ENCODE data around the gene ABCA13. TPM values are rescaled to one million over a fixed set of nuclear protein-coding genes. Genes with fewer than 3 reads are reported as not detected.
"Not testable (repeated sequence)": the region's sequence is repeated elsewhere in the genome, so short reads cannot be mapped to it uniquely, and the experiment has no call there.

ABCA13 gene
- total RNA-seq, 2 donors from 2014 or later, result not detected

DNA sequence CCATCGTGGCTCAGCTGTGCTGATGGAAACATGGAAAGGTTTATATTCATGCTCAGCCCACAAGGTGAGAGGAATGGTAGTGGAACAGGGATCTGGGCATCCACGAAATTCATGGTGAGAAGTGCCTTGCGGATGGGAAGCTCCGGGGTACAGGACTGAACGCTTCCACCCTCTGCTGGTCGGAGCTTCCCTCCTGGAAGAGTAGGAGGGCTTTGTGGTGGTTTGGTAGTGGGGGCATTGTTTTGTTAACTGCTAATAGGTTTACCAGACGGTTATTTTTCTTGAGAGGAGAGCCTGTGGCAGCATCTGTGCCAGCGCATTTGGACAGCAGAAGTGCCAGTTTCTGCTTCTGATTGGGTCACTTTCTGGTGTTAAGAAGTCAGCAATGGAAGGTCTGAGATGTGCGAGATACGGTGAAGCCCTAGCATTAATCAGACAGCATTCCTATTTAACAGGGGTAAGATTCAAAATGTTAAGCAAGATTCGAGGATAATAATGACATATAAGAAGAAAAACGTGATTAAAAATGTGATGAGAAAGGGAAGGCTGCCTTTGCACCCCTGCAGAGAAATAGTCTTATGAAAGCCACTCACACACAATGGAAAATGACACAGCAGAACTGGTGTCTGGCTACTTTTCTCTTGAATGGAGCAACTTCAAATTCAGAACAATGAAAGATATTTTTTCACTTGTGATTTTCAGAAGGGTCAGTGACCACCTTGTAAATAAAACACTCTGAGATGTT, 17.7 kb downstream of the ABCA13 start:
- no peak for ATAC-seq (replicated peaks)
- H3K36me3 Mint-ChIP-seq (ENCODE audit: low read depth), result no peaks in the 10 kb centered on the region
- H3K27ac Mint-ChIP-seq, result no peak overlapping the region
- peaks cover 7% of the 10 kb centered on the region for H3K27me3 Mint-ChIP-seq
- H3K4me1 Mint-ChIP-seq, result no peaks in the 10 kb centered on the region
- H3K4me3 Mint-ChIP-seq, result no peak overlapping the region
- H3K9me3 Mint-ChIP-seq, result no peaks in the 10 kb centered on the region

DNA sequence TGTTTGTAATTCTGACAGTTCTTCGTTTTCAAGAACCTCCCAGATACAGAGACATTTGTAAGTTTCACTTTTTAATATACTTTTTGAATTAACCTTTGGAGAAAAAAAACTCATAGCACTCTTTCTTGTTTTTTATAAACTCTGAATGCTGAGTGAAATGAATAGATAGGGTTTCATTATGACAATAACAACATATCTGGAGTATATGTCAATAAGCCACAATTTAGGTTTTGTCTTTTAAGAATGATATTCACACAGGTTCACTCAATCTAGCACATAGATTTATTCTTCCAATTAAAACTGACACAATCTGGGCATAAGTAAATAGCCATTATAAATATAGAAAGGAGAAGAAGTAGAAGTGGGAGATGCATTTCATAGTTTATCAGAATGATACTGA, 21.7 kb downstream of the ABCA13 start:
- H3K36me3 Mint-ChIP-seq (ENCODE audit: low read depth), result no peaks in the 10 kb centered on the region
- peaks cover 5% of the 10 kb centered on the region for H3K27me3 Mint-ChIP-seq
- no peak for ATAC-seq (replicated peaks)
- no peaks in the 10 kb centered on the region for H3K4me1 Mint-ChIP-seq
- no peak overlapping the region for H3K4me3 Mint-ChIP-seq
- H3K9me3 Mint-ChIP-seq, result no peaks in the 10 kb centered on the region
- H3K27ac Mint-ChIP-seq, result no peak overlapping the region

DNA sequence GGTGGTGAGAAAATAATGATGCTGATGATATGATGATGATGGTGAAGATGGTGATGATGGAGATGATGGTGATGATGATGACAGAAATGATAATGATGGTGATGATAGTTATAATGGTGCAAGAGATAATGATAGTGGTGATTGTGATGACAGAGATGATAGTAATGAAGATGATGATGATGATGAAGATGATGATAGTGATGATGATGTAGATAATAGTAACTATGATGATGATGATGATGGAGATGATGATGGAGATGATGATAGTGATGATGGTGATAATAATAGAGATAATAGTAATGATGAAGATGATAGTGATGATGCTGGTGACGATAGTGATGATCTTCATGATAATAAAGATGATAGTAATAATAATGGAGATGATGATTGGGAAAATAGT, 22.2 kb downstream of the ABCA13 start:
- H3K4me1 Mint-ChIP-seq, result no peaks in the 10 kb centered on the region
- no peak overlapping the region for H3K27ac Mint-ChIP-seq
- H3K9me3 Mint-ChIP-seq, result no peaks in the 10 kb centered on the region
- H3K36me3 Mint-ChIP-seq (ENCODE audit: low read depth), result no peaks in the 10 kb centered on the region
- no peak for ATAC-seq (replicated peaks)
- peaks cover 5% of the 10 kb centered on the region for H3K27me3 Mint-ChIP-seq
- no peak overlapping the region for H3K4me3 Mint-ChIP-seq

- not testable (repeated sequence) for H3K36me3 Mint-ChIP-seq (ENCODE audit: low read depth); H3K27me3 Mint-ChIP-seq; H3K4me3 Mint-ChIP-seq; H3K27ac Mint-ChIP-seq; H3K4me1 Mint-ChIP-seq; H3K9me3 Mint-ChIP-seq; ATAC-seq (replicated peaks)
Observed at GRCh38 chr7:48200946-48201589, 29.8 kb downstream of the ABCA13 start.

- not testable (repeated sequence) for H3K9me3 Mint-ChIP-seq; H3K36me3 Mint-ChIP-seq (ENCODE audit: low read depth); H3K4me1 Mint-ChIP-seq; H3K4me3 Mint-ChIP-seq; H3K27ac Mint-ChIP-seq; H3K27me3 Mint-ChIP-seq; ATAC-seq (replicated peaks)
Observed at GRCh38 chr7:48202916-48203315, 31.7 kb downstream of the ABCA13 start.

DNA sequence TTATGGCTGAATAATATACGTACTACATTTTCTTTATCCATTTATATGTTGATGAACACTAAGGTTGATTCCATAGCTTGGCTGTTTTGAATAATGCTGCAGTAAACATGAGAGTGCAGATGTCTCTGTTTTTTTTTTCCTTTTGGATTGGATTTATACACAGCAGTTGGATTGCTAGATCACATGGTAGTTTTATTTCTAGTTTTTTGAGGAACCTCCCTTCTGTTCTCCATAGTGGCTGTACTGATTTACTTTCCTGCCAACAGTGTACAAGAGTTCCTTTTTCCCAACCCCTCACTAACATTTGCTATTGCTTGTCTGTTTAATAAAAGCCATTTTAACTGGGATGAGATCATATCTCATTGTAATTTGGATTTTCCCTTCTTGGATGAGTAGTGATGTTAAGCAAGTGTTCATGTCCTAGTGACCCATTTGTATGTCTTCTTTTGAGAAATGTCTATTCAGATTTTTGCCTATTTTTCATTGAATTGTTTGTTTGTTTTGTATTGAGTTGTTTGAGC, 36.0 kb downstream of the ABCA13 start:
- Mint-ChIP-seq H3K27ac (no peak overlapping the region), H3K9me3 (no peaks in the 10 kb centered on the region), H3K36me3 (ENCODE audit: low read depth) (no peaks in the 10 kb centered on the region), H3K4me3 (no peak overlapping the region), H3K27me3 (peaks cover 11% of the 10 kb centered on the region), H3K4me1 (no peaks in the 10 kb centered on the region)
- no peak for ATAC-seq (replicated peaks)

GRCh38 chr7:48209004-48209600, 37.8 kb downstream of the ABCA13 start:
- ATAC-seq (replicated peaks), result no peak

GRCh38 chr7:48213226-48213625, 42.0 kb downstream of the ABCA13 start:
- Mint-ChIP-seq H3K27ac (no peak overlapping the region), H3K27me3 (peaks cover 24% of the 10 kb centered on the region), H3K4me1 (no peaks in the 10 kb centered on the region), H3K9me3 (no peaks in the 10 kb centered on the region), H3K4me3 (no peak overlapping the region), H3K36me3 (ENCODE audit: low read depth) (no peaks in the 10 kb centered on the region)
- ATAC-seq (replicated peaks), result no peak

More at GRCh38 chr7:48209004-48209600, 37.8 kb downstream of the ABCA13 start:
- no peaks in the 10 kb centered on the region for H3K9me3 Mint-ChIP-seq
- H3K4me3 Mint-ChIP-seq, result no peak overlapping the region
- H3K27ac Mint-ChIP-seq, result no peak overlapping the region
- H3K4me1 Mint-ChIP-seq, result no peaks in the 10 kb centered on the region
- peaks cover 11% of the 10 kb centered on the region for H3K27me3 Mint-ChIP-seq
- no peaks in the 10 kb centered on the region for H3K36me3 Mint-ChIP-seq (ENCODE audit: low read depth)

- Mint-ChIP-seq H3K27me3 (peaks cover 16% of the 10 kb centered on the region), H3K36me3 (ENCODE audit: low read depth) (no peaks in the 10 kb centered on the region), H3K27ac (no peak overlapping the region), H3K9me3 (no peaks in the 10 kb centered on the region), H3K4me1 (no peaks in the 10 kb centered on the region), H3K4me3 (no peak overlapping the region)
- ATAC-seq (replicated peaks), result no peak
Observed at GRCh38 chr7:48217266-48217665, 46.0 kb downstream of the ABCA13 start.

DNA sequence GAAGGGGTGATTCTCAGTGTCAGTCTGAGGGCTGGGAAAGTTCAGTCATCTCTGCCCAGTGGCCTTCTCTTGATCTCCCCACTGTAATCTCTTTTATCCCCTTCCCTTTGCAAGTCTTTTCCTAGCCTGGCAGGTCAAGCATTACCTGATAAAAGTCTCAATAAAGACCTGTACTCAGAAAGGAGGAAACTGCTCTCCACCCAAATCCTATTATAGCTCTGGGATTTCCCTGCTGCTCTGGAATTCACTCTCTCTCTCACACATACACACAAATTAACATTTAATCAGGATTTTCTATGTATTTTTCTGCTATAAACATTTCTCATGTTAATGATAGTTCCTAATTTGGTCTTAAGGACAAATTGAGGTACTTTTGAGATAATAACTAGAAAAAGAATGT, 46.5 kb downstream of the ABCA13 start:
- no peak overlapping the region for H3K27ac Mint-ChIP-seq
- peaks cover 18% of the 10 kb centered on the region for H3K27me3 Mint-ChIP-seq
- ATAC-seq (replicated peaks), result no peak
- H3K4me3 Mint-ChIP-seq, result no peak overlapping the region
- no peaks in the 10 kb centered on the region for H3K4me1 Mint-ChIP-seq
- no peaks in the 10 kb centered on the region for H3K9me3 Mint-ChIP-seq
- H3K36me3 Mint-ChIP-seq (ENCODE audit: low read depth), result no peaks in the 10 kb centered on the region

- Mint-ChIP-seq H3K27ac (no peak overlapping the region), H3K9me3 (no peaks in the 10 kb centered on the region), H3K4me1 (no peaks in the 10 kb centered on the region), H3K36me3 (ENCODE audit: low read depth) (no peaks in the 10 kb centered on the region), H3K4me3 (no peak overlapping the region), H3K27me3 (peaks cover 17% of the 10 kb centered on the region)
- no peak for ATAC-seq (replicated peaks)
Observed at GRCh38 chr7:48224042-48224441, 52.8 kb downstream of the ABCA13 start.

DNA sequence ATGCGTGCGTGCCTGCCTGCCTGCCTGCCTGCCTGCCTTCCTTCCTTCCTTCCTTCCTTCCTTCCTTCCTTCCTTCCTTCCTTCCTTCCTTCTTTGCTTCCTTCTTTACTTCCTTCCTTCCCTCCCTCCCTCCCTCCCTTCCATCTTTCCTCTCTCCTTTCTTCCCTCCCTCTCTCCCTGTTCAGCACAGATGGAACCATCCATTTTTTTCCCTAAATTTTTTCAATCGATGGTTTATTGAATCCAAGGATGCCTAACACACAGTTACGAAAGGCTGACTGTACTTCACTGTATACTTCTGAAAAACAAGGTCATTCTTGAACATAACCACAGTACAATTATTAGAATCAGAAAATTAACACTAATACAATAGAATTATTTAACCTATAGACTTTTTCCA, 53.8 kb downstream of the ABCA13 start:
- Mint-ChIP-seq H3K9me3 (no peaks in the 10 kb centered on the region), H3K27ac (no peak overlapping the region), H3K27me3 (peaks cover 14% of the 10 kb centered on the region), H3K4me3 (no peak overlapping the region), H3K36me3 (ENCODE audit: low read depth) (no peaks in the 10 kb centered on the region), H3K4me1 (no peaks in the 10 kb centered on the region)
- ATAC-seq (replicated peaks), result no peak

DNA sequence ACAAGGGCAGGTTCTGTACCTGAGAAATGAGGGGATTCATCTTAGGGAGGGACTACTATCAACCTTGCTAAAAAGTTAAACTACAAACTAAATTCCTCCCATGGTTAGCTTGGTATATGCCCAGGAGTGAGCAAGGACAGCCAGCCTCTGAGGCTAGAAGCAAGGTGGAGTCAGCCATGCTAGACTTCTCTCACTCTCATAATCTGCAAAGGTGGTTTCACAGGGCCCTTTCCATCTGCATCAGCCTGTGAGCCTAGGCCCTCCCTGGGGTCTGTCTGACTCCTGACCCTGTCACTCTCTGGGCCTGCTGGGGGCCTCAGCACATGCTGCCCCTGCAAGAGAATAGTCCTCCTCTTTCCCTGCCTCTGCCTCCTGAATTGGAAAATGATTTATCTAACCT, 66.1 kb downstream of the ABCA13 start:
- no peak for ATAC-seq (replicated peaks)

GRCh38 chr7:48242846-48243245, 71.6 kb downstream of the ABCA13 start:
- H3K4me3 Mint-ChIP-seq, result no peak overlapping the region
- no peaks in the 10 kb centered on the region for H3K9me3 Mint-ChIP-seq
- ATAC-seq (replicated peaks), result no peak
- H3K36me3 Mint-ChIP-seq (ENCODE audit: low read depth), result no peaks in the 10 kb centered on the region
- no peaks in the 10 kb centered on the region for H3K4me1 Mint-ChIP-seq
- H3K27me3 Mint-ChIP-seq, result peaks cover 16% of the 10 kb centered on the region
- no peak overlapping the region for H3K27ac Mint-ChIP-seq

More for the DNA sequence above, 66.1 kb downstream of the ABCA13 start:
- peaks cover 3% of the 10 kb centered on the region for H3K27me3 Mint-ChIP-seq
- no peak overlapping the region for H3K4me3 Mint-ChIP-seq
- H3K9me3 Mint-ChIP-seq, result no peaks in the 10 kb centered on the region
- no peaks in the 10 kb centered on the region for H3K4me1 Mint-ChIP-seq
- H3K36me3 Mint-ChIP-seq (ENCODE audit: low read depth), result no peaks in the 10 kb centered on the region
- no peak overlapping the region for H3K27ac Mint-ChIP-seq

GRCh38 chr7:48244864-48245271, 73.6 kb downstream of the ABCA13 start:
- Mint-ChIP-seq H3K4me3 (no peak overlapping the region), H3K9me3 (no peaks in the 10 kb centered on the region), H3K27me3 (peaks cover 20% of the 10 kb centered on the region), H3K27ac (no peak overlapping the region), H3K36me3 (ENCODE audit: low read depth) (no peaks in the 10 kb centered on the region), H3K4me1 (no peaks in the 10 kb centered on the region)
- ATAC-seq (replicated peaks), result no peak
